Osteoblast (primary cell): ENCODE measurements around the gene TMEM179. TPM values are rescaled to one million over a fixed set of nuclear protein-coding genes. Genes with fewer than 3 reads are reported as not detected.

Experiments used
- DNase-seq: peaks from one replicate; pipeline ENCODE4 v3.0.0; 2011; ENCODE audit warnings: low spot score, mixed read lengths; ENCODE audit not compliant: insufficient read length; ENCODE audit errors: missing footprints
- H2AFZ ChIP-seq: 2 replicates; pipeline ENCODE4 v1.6.0; 2011; ENCODE audit warnings: mild to moderate bottlenecking, low read length
- H3K27ac ChIP-seq: 2 replicates; pipeline ENCODE4 v1.5.1; 2011; ENCODE audit warnings: mild to moderate bottlenecking, low read depth, low read length, moderate library complexity
- H3K27me3 ChIP-seq: 2 replicates; pipeline ENCODE4 v1.6.0; 2012; ENCODE audit warnings: mild to moderate bottlenecking, control low read depth, inconsistent platforms, low read length, moderate library complexity; ENCODE audit not compliant: insufficient read depth
- H3K36me3 ChIP-seq: 2 replicates; pipeline ENCODE4 v1.5.1; 2011; ENCODE audit warnings: mild to moderate bottlenecking, low read length, control low read depth, moderate library complexity; ENCODE audit not compliant: insufficient read depth
- H3K4me1 ChIP-seq: 2 replicates; pipeline ENCODE4 v1.5.1; 2011; ENCODE audit warnings: mild to moderate bottlenecking, low read length, control low read depth, moderate library complexity; ENCODE audit not compliant: insufficient read depth
- H3K4me2 ChIP-seq: 2 replicates; pipeline ENCODE4 v1.6.0; 2011; ENCODE audit warnings: mild to moderate bottlenecking, low read length; ENCODE audit not compliant: insufficient read depth
- H3K4me3 ChIP-seq: fragments of 200-600 bp; sonication (generic); 3 replicates; pipeline ENCODE4 v1.5.1; 2012; ENCODE audit warnings: mild to moderate bottlenecking, low read length, inconsistent platforms; ENCODE audit not compliant: insufficient read depth
- H3K79me2 ChIP-seq: 2 replicates; pipeline ENCODE4 v1.6.0; 2012; ENCODE audit warnings: mild to moderate bottlenecking, low read length, control low read depth, inconsistent platforms; ENCODE audit not compliant: insufficient read depth
- H3K9me3 ChIP-seq: 2 replicates; pipeline ENCODE4 v1.5.1; 2011; ENCODE audit warnings: low read depth, low read length, control low read depth
- H4K20me1 ChIP-seq: 2 replicates; pipeline ENCODE4 v1.6.0; 2012; ENCODE audit warnings: mild to moderate bottlenecking, low read length, control low read depth; ENCODE audit not compliant: insufficient read depth
- total RNA-seq: library from RNA; depleted of rRNA; stranded (reverse); fragments of >200 nt; gene quantifications from 2 replicates; pipeline ENCODE4 v1.2.3, GENCODE V29; 2012
- TF ChIP-seq, protein P1 (sequence below): IDR thresholded peaks from 2 replicates; pipeline ENCODE4 v1.5.1; 2011; ENCODE audit warnings: mild to moderate bottlenecking, low read depth, low read length, moderate library complexity; ENCODE audit errors: extremely low read depth

The TMEM179 gene
- total RNA-seq, 1 donor: not detected

DNA sequence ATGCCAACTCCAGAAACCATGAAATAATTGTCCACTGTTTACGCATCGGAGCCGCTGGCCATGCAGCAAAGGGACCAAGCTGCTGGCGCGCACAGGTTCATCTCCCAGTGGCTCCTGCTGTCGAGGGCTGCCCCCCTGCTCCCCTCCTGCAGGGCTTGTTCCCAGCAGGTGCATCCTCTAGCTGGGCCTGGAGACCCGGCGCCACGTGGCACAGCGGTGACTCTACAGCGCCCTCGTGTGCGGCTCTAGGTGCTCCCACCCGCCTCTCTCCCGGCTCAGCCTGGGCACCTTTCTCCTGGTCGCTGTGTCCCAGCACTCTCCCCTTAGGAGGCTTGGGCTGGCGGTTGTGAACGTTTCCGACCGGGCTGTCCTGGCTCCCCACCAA lies 47.3 kb upstream of the TMEM179 start:
- no peaks in the 10 kb centered on the region for H3K36me3 ChIP-seq
- H3K27ac ChIP-seq: no peak overlapping the region
- TF ChIP-seq, protein P1, sequence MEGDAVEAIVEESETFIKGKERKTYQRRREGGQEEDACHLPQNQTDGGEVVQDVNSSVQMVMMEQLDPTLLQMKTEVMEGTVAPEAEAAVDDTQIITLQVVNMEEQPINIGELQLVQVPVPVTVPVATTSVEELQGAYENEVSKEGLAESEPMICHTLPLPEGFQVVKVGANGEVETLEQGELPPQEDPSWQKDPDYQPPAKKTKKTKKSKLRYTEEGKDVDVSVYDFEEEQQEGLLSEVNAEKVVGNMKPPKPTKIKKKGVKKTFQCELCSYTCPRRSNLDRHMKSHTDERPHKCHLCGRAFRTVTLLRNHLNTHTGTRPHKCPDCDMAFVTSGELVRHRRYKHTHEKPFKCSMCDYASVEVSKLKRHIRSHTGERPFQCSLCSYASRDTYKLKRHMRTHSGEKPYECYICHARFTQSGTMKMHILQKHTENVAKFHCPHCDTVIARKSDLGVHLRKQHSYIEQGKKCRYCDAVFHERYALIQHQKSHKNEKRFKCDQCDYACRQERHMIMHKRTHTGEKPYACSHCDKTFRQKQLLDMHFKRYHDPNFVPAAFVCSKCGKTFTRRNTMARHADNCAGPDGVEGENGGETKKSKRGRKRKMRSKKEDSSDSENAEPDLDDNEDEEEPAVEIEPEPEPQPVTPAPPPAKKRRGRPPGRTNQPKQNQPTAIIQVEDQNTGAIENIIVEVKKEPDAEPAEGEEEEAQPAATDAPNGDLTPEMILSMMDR: no peak
- no peak overlapping the region for H2AFZ ChIP-seq
- H3K79me2 ChIP-seq: no peaks in the 10 kb centered on the region
- H3K4me1 ChIP-seq: no peaks in the 10 kb centered on the region
- no peaks in the 10 kb centered on the region for H3K9me3 ChIP-seq
- no peaks in the 10 kb centered on the region for H3K27me3 ChIP-seq
- H4K20me1 ChIP-seq: no peaks in the 10 kb centered on the region
- no peak overlapping the region for H3K4me3 ChIP-seq
- no peak overlapping the region for H3K4me2 ChIP-seq
- peak; percentile 63 for DNase-seq

GRCh38 chr14:104650981-104651875 lies 46.7 kb upstream of the TMEM179 start:
- Histone ChIP-seq H3K4me2 (no peak overlapping the region), H3K36me3 (no peaks in the 10 kb centered on the region), H3K27me3 (no peaks in the 10 kb centered on the region), H3K4me1 (no peaks in the 10 kb centered on the region), H3K4me3 (no peak overlapping the region), H3K9me3 (no peaks in the 10 kb centered on the region), H4K20me1 (no peaks in the 10 kb centered on the region), H3K27ac (no peak overlapping the region), H3K79me2 (no peaks in the 10 kb centered on the region), H2AFZ (no peak overlapping the region)
- DNase-seq: peak; percentile 63
- TF ChIP-seq, protein P1: no peak

GRCh38 chr14:104650057-104650980 lies 45.7 kb upstream of the TMEM179 start:
- no peaks in the 10 kb centered on the region for H3K4me1 ChIP-seq
- peaks cover 1% of the 10 kb centered on the region for H3K9me3 ChIP-seq
- TF ChIP-seq, protein P1: peak; percentile 79
- no peak overlapping the region for H3K27ac ChIP-seq
- peaks cover 1% of the 10 kb centered on the region for H3K27me3 ChIP-seq
- no peaks in the 10 kb centered on the region for H4K20me1 ChIP-seq
- H3K79me2 ChIP-seq: no peaks in the 10 kb centered on the region
- peak overlapping the region; percentile 86 for H3K4me2 ChIP-seq
- H3K4me3 ChIP-seq: peak overlapping the region; percentile 76
- no peaks in the 10 kb centered on the region for H3K36me3 ChIP-seq
- peak overlapping the region; percentile 97 for H2AFZ ChIP-seq
- peak; percentile 99 for DNase-seq
